Upper lobe of right lung (tissue), 1 donor: ENCODE results near the gene TANGO2. TPM values are rescaled to one million over a fixed set of nuclear protein-coding genes. Genes with fewer than 3 reads are reported as not detected.

Source experiments
- ATAC-seq: fragments of 200-7000 bp; cut with Tn5 transposase; one replicate; pipeline ENCODE4 v1.9.1; 2020; ENCODE audit warnings: mild to moderate bottlenecking, moderate library complexity
- DNase-seq: peaks from one replicate; pipeline ENCODE4 v3.0.0-alpha.2; 2020
- H3K27ac ChIP-seq: fragments of 200-600 bp; one replicate; pipeline ENCODE4 v1.8.0; 2022
- H3K27me3 ChIP-seq: fragments of 200-600 bp; one replicate; pipeline ENCODE4 v1.8.0; 2022; ENCODE audit warnings: mild to moderate bottlenecking
- H3K36me3 ChIP-seq: fragments of 200-600 bp; one replicate; pipeline ENCODE4 v1.8.0; 2022
- H3K4me1 ChIP-seq: fragments of 200-600 bp; one replicate; pipeline ENCODE4 v1.8.0; 2022
- H3K4me3 ChIP-seq: fragments of 200-600 bp; one replicate; pipeline ENCODE4 v1.8.0; 2022; ENCODE audit warnings: mild to moderate bottlenecking
- H3K9me3 ChIP-seq: fragments of 200-600 bp; one replicate; pipeline ENCODE4 v1.8.0; 2022
- CTCF ChIP-seq: fragments of 200-600 bp; IDR thresholded peaks from one replicate; pipeline ENCODE4 v1.8.0; 2022; ENCODE audit warnings: antibody characterized with exemption
- intact Hi-C: fragments of 100-400 bp; cut with DNase I; formaldehyde crosslinking; loops from one replicate; pipeline ENCODE4 v1.11.0; 2022
- total RNA-seq: library from RNA; stranded (reverse); fragmentation: NEBNext Ultra II Directional; extraction: Animal tissue kit (Norgen Biotek cat#: 25700); gene quantifications from one replicate; pipeline ENCODE4 v1.2.1, GENCODE V29; 2021
- donor health status: DM: no; HTN: yes; CAD: no; lungs with severe emphysema.

The TANGO2 gene
- total RNA-seq, 1 donor from 2014 or later = 37.8 TPM

- H3K4me1 ChIP-seq = peaks cover 6% of the 10 kb centered on the region
- TF ChIP-seq CTCF = no peak
- H3K27me3 ChIP-seq = no peaks in the 10 kb centered on the region
- H3K36me3 ChIP-seq = peaks cover 39% of the 10 kb centered on the region
- H3K9me3 ChIP-seq = no peaks in the 10 kb centered on the region
- H3K4me3 ChIP-seq = no peak overlapping the region
- ATAC-seq (no peak), DNase-seq (no peak)
- H3K27ac ChIP-seq = no peak overlapping the region
- intact Hi-C loops = no loop called here
Measured at GRCh38 chr22:20037419-20037818, 16.5 kb downstream of the TANGO2 start.

DNA sequence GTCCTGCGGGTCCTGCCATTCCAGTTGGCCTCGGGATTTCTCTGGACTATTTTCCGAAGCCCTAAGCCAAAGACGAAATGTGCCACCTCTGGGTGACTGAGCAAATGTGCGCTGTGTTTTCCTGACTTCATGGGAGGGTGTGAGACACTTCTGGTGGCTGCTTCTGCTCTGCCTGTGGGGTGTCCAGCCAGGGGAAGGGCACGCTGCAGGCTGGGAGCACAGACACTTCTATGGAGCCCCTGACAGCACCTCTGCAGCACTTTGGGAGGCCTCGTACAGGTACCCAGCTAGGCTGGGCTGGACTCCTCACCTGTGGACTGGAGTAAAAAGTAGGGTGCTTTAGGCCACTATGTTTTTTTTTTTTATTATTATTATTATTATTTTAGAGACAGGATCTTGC, 17.7 kb downstream of the TANGO2 start:
- intact Hi-C loops = no loop called here
- H3K36me3 ChIP-seq = peaks cover 50% of the 10 kb centered on the region

GRCh38 chr22:20039683-20040325, 18.9 kb downstream of the TANGO2 start:
- Histone ChIP-seq H3K36me3 (peaks cover 61% of the 10 kb centered on the region), H3K9me3 (no peaks in the 10 kb centered on the region), H3K27ac (no peak overlapping the region), H3K4me3 (no peak overlapping the region), H3K4me1 (no peaks in the 10 kb centered on the region), H3K27me3 (no peaks in the 10 kb centered on the region)
- DNase-seq (no peak), ATAC-seq (no peak)
- TF ChIP-seq CTCF = no peak
- intact Hi-C loops = no loop called here

More for the DNA sequence above, 17.7 kb downstream of the TANGO2 start:
- H3K27ac ChIP-seq = no peak overlapping the region
- no peaks in the 10 kb centered on the region for H3K9me3 ChIP-seq
- no peak for ATAC-seq
- DNase-seq = no peak
- no peaks in the 10 kb centered on the region for H3K27me3 ChIP-seq
- H3K4me3 ChIP-seq = no peak overlapping the region
- TF ChIP-seq CTCF = no peak
- no peaks in the 10 kb centered on the region for H3K4me1 ChIP-seq

- H3K36me3 ChIP-seq = peaks cover 64% of the 10 kb centered on the region
- DNase-seq = no peak
- intact Hi-C loops = no loop called here
- H3K27ac ChIP-seq = no peak overlapping the region
- H3K27me3 ChIP-seq = no peaks in the 10 kb centered on the region
- no peaks in the 10 kb centered on the region for H3K4me1 ChIP-seq
- no peaks in the 10 kb centered on the region for H3K9me3 ChIP-seq
- no peak overlapping the region for H3K4me3 ChIP-seq
- ATAC-seq = no peak
- TF ChIP-seq CTCF = no peak
Measured at GRCh38 chr22:20040327-20041200, 19.7 kb downstream of the TANGO2 start.

DNA sequence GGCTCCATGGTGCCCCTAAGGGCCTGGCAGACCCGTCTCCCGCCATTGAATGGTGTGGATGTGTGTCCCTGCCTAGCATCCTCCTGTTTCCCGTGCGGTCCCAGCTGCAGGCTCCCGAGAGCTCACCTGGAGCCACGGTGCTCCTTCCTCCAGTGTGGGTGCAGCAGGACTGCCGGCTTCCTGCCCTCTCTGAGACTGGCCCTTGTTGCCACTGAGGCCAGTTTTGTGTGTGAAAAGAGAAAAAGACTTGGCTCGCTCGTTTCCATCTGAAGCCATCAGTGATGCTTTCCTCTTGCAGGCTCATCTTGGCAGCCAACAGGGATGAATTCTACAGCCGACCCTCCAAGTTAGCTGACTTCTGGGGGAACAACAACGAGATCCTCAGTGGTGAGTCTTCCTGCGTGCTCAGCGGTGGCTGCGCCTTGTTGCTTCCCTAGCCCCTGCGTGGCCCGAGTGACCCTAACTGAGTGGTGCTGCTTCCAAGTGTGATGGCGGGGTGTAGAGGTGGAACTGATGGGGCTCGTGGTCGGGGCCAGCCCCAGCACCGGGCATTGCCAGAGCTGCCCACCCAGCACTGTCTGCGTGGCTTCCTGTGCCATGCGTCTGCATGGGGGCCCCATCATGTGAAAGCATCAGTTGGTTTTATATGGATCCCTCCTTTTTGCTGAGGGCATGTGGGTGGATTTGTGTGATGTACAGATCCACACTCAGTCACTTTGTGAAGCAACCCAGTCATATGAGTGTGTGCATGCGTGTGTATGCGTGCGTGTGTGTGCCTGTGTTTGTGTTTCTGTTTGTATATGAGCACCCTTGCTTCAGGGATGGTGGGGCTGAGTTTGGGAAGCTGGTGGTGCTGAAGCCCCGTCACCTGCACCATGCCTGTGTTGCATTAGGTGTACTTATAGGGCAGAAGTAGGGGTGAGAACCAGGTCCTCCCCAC, 22.4 kb downstream of the TANGO2 start:
- DNase-seq (no peak), ATAC-seq (no peak)
- H3K36me3 ChIP-seq = peaks cover 68% of the 10 kb centered on the region
- no peak for TF ChIP-seq CTCF
- H3K4me1 ChIP-seq = no peaks in the 10 kb centered on the region
- H3K27me3 ChIP-seq = no peaks in the 10 kb centered on the region
- H3K4me3 ChIP-seq = no peak overlapping the region
- no peaks in the 10 kb centered on the region for H3K9me3 ChIP-seq
- no peak overlapping the region for H3K27ac ChIP-seq
- intact Hi-C loops = no loop called here
